ENCODE measurements around the gene ZBTB47.

Gene ZBTB47

GRCh38 chr3:42647821-42648459, 5.6 kb upstream of the ZBTB47 start:
- Histone ChIP-seq H3K9ac (ENCODE audit: low read length) (no peak overlapping the region), H3K4me3 (ENCODE audit: low read depth, low read length) (no peak overlapping the region), H2AFZ (ENCODE audit: insufficient read depth, low read length, poor library complexity) (no peak overlapping the region), H2AK5ac (ENCODE audit: low read length) (no peak overlapping the region), H3K4me2 (ENCODE audit: low read length) (no peak overlapping the region), H3K79me1 (ENCODE audit: low read length) (peaks cover 5% of the 10 kb centered on the region), H2BK5ac (ENCODE audit: low read depth, low read length, poor library complexity) (no peak overlapping the region), H3K18ac (ENCODE audit: low read length) (no peak overlapping the region), H3K14ac (ENCODE audit: low read length) (no peak overlapping the region), H4K91ac (ENCODE audit: low read depth, low read length) (no peak overlapping the region), H3K4me1 (ENCODE audit: control insufficient read depth in 1 of 2, insufficient read depth in 2 of 2, low read length in 2 of 2) (peaks cover 26 to 35% of the 10 kb centered on the region in 2 experiments), H4K8ac (ENCODE audit: low read depth, low read length) (no peak overlapping the region), H3K27ac (ENCODE audit: low read depth, low read length) (no peak overlapping the region), H2BK12ac (ENCODE audit: low read length) (no peak overlapping the region), H3K36me3 (ENCODE audit: control insufficient read depth in 1 of 2, insufficient read depth in 2 of 2, low read length in 2 of 2) (peaks cover 17 to 30% of the 10 kb centered on the region in 2 experiments), H3K79me2 (ENCODE audit: control insufficient read depth, insufficient read depth, low read length, poor library complexity) (no peaks in the 10 kb centered on the region), H4K12ac (ENCODE audit: low read depth, low read length) (no peak overlapping the region), H3K4ac (ENCODE audit: low read depth, low read length) (no peak overlapping the region), H3K9me3 (ENCODE audit: insufficient read depth, low read depth, low read length) (peaks cover 2% of the 10 kb centered on the region), H3K27me3 (ENCODE audit: insufficient read depth, low read length) (no peaks in the 10 kb centered on the region), H3K23ac (ENCODE audit: low read length) (no peak overlapping the region), H2BK120ac (ENCODE audit: insufficient read depth, low read length, poor library complexity) (no peak overlapping the region)
- no CpG with 5 or more reads among the region's 5 CpGs for WGBS (ENCODE audit: extremely low coverage, insufficient coverage, insufficient read length)
- no peak for DNase-seq

- Histone ChIP-seq H3K9ac (ENCODE audit: low read length) (no peak overlapping the region), H2BK5ac (ENCODE audit: low read depth, low read length, poor library complexity) (no peak overlapping the region), H2AK5ac (ENCODE audit: low read length) (no peak overlapping the region), H2BK120ac (ENCODE audit: insufficient read depth, low read length, poor library complexity) (no peak overlapping the region), H4K8ac (ENCODE audit: low read depth, low read length) (no peak overlapping the region), H3K4ac (ENCODE audit: low read depth, low read length) (no peak overlapping the region), H3K4me2 (ENCODE audit: low read length) (no peak overlapping the region), H2BK12ac (ENCODE audit: low read length) (no peak overlapping the region), H3K27ac (ENCODE audit: low read depth, low read length) (no peak overlapping the region), H3K9me3 (ENCODE audit: insufficient read depth, low read depth, low read length) (peaks cover 2% of the 10 kb centered on the region), H3K14ac (ENCODE audit: low read length) (no peak overlapping the region), H2AFZ (ENCODE audit: insufficient read depth, low read length, poor library complexity) (no peak overlapping the region), H3K79me2 (ENCODE audit: control insufficient read depth, insufficient read depth, low read length, poor library complexity) (peaks cover 7% of the 10 kb centered on the region), H3K4me3 (ENCODE audit: low read depth, low read length) (no peak overlapping the region), H4K12ac (ENCODE audit: low read depth, low read length) (no peak overlapping the region), H3K4me1 (ENCODE audit: control insufficient read depth in 1 of 2, insufficient read depth in 2 of 2, low read length in 2 of 2) (peaks cover 35 to 43% of the 10 kb centered on the region in 2 experiments), H3K36me3 (ENCODE audit: control insufficient read depth in 1 of 2, insufficient read depth in 2 of 2, low read length in 2 of 2) (peaks cover 12 to 24% of the 10 kb centered on the region in 2 experiments), H3K27me3 (ENCODE audit: insufficient read depth, low read length) (no peaks in the 10 kb centered on the region), H3K18ac (ENCODE audit: low read length) (no peak overlapping the region), H3K23ac (ENCODE audit: low read length) (no peak overlapping the region), H3K79me1 (ENCODE audit: low read length) (peaks cover 13% of the 10 kb centered on the region), H4K91ac (ENCODE audit: low read depth, low read length) (no peak overlapping the region)
- WGBS (ENCODE audit: extremely low coverage, insufficient coverage, insufficient read length) = no CpG with 5 or more reads among the region's 2 CpGs
- DNase-seq = no peak
Observed at GRCh38 chr3:42649006-42649405, 4.5 kb upstream of the ZBTB47 start.

GRCh38 chr3:42649783-42650182, 3.7 kb upstream of the ZBTB47 start:
- peaks cover 2% of the 10 kb centered on the region for H3K9me3 ChIP-seq (ENCODE audit: insufficient read depth, low read depth, low read length)
- H3K79me2 ChIP-seq (ENCODE audit: control insufficient read depth, insufficient read depth, low read length, poor library complexity) = peaks cover 10% of the 10 kb centered on the region
- no peak overlapping the region for H4K91ac ChIP-seq (ENCODE audit: low read depth, low read length)
- H4K12ac ChIP-seq (ENCODE audit: low read depth, low read length) = no peak overlapping the region
- no peak overlapping the region for H3K4ac ChIP-seq (ENCODE audit: low read depth, low read length)
- DNase-seq = no peak
- H3K4me3 ChIP-seq (ENCODE audit: low read depth, low read length) = no peak overlapping the region
- H3K79me1 ChIP-seq (ENCODE audit: low read length) = peaks cover 17% of the 10 kb centered on the region
- no peak overlapping the region for H2AFZ ChIP-seq (ENCODE audit: insufficient read depth, low read length, poor library complexity)
- H3K27ac ChIP-seq (ENCODE audit: low read depth, low read length) = no peak overlapping the region
- H3K18ac ChIP-seq (ENCODE audit: low read length) = no peak overlapping the region
- H2AK5ac ChIP-seq (ENCODE audit: low read length) = no peak overlapping the region
- H2BK120ac ChIP-seq (ENCODE audit: insufficient read depth, low read length, poor library complexity) = no peak overlapping the region
- no peak overlapping the region for H3K23ac ChIP-seq (ENCODE audit: low read length)
- H3K27me3 ChIP-seq (ENCODE audit: insufficient read depth, low read length) = no peaks in the 10 kb centered on the region
- no peak overlapping the region for H3K9ac ChIP-seq (ENCODE audit: low read length)
- H2BK5ac ChIP-seq (ENCODE audit: low read depth, low read length, poor library complexity) = no peak overlapping the region
- WGBS (ENCODE audit: extremely low coverage, insufficient coverage, insufficient read length) = no CpG with 5 or more reads among the region's 4 CpGs
- H3K4me1 ChIP-seq (ENCODE audit: control insufficient read depth in 1 of 2, insufficient read depth in 2 of 2, low read length in 2 of 2) = peaks cover 35 to 43% of the 10 kb centered on the region in 2 experiments
- H2BK12ac ChIP-seq (ENCODE audit: low read length) = no peak overlapping the region
- H3K4me2 ChIP-seq (ENCODE audit: low read length) = no peak overlapping the region
- H3K36me3 ChIP-seq (ENCODE audit: control insufficient read depth in 1 of 2, insufficient read depth in 2 of 2, low read length in 2 of 2) = peaks cover 9 to 19% of the 10 kb centered on the region in 2 experiments
- H3K14ac ChIP-seq (ENCODE audit: low read length) = no peak overlapping the region
- H4K8ac ChIP-seq (ENCODE audit: low read depth, low read length) = no peak overlapping the region

GRCh38 chr3:42651248-42652091, 2.0 kb upstream of the ZBTB47 start:
- Histone ChIP-seq H3K27me3 (ENCODE audit: insufficient read depth, low read length) (no peaks in the 10 kb centered on the region), H3K4me1 (ENCODE audit: control insufficient read depth in 1 of 2, insufficient read depth in 2 of 2, low read length in 2 of 2) (peaks cover 35 to 47% of the 10 kb centered on the region in 2 experiments), H3K27ac (ENCODE audit: low read depth, low read length) (peak overlapping the region; percentile 66), H4K8ac (ENCODE audit: low read depth, low read length) (no peak overlapping the region), H2AFZ (ENCODE audit: insufficient read depth, low read length, poor library complexity) (no peak overlapping the region), H3K9ac (ENCODE audit: low read length) (no peak overlapping the region), H2BK12ac (ENCODE audit: low read length) (peak overlapping the region; percentile 19), H3K79me2 (ENCODE audit: control insufficient read depth, insufficient read depth, low read length, poor library complexity) (peaks cover 10% of the 10 kb centered on the region), H2AK5ac (ENCODE audit: low read length) (no peak overlapping the region), H3K79me1 (ENCODE audit: low read length) (peaks cover 20% of the 10 kb centered on the region), H3K36me3 (ENCODE audit: control insufficient read depth in 1 of 2, insufficient read depth in 2 of 2, low read length in 2 of 2) (peaks cover 5 to 13% of the 10 kb centered on the region in 2 experiments), H2BK5ac (ENCODE audit: low read depth, low read length, poor library complexity) (peak overlapping the region; percentile 41), H3K4me2 (ENCODE audit: low read length) (peak overlapping the region; percentile 88), H3K18ac (ENCODE audit: low read length) (no peak overlapping the region), H3K4me3 (ENCODE audit: low read depth, low read length) (no peak overlapping the region), H3K14ac (ENCODE audit: low read length) (no peak overlapping the region), H3K9me3 (ENCODE audit: insufficient read depth, low read depth, low read length) (peaks cover 2% of the 10 kb centered on the region), H3K23ac (ENCODE audit: low read length) (peak overlapping the region; percentile 42), H2BK120ac (ENCODE audit: insufficient read depth, low read length, poor library complexity) (no peak overlapping the region), H4K12ac (ENCODE audit: low read depth, low read length) (no peak overlapping the region), H3K4ac (ENCODE audit: low read depth, low read length) (no peak overlapping the region), H4K91ac (ENCODE audit: low read depth, low read length) (no peak overlapping the region)
- WGBS (ENCODE audit: extremely low coverage, insufficient coverage, insufficient read length) = no CpG with 5 or more reads among the region's 9 CpGs
- peak in 1 of 2 donors; percentile 18 for DNase-seq
